SW 1271 (cell line): ENCODE data around the gene GJA3.

Source experiments
- DNase-seq, 2 experiments: peaks; one replicate each; lab custom pipeline; 2025; lab: John Stamatoyannopoulos, UW

The GJA3 gene

GRCh38 chr13:20150561-20150960 is 10.3 kb downstream of the GJA3 start:
- DNase-seq: no peak

- DNase-seq: no peak
These were observed 11.1 kb downstream of the GJA3 start for GRCh38 chr13:20149762-20150161.

- no peak for DNase-seq
These were observed 12.2 kb downstream of the GJA3 start for GRCh38 chr13:20148501-20149183.

GRCh38 chr13:20146381-20146780 is 14.5 kb downstream of the GJA3 start:
- no peak for DNase-seq

GRCh38 chr13:20145521-20145920 is 15.3 kb downstream of the GJA3 start:
- DNase-seq: no peak

GRCh38 chr13:20144141-20144850 is 16.6 kb downstream of the GJA3 start:
- no peak for DNase-seq

- no peak for DNase-seq
These were observed 17.8 kb downstream of the GJA3 start for GRCh38 chr13:20142927-20143480.

GRCh38 chr13:20142023-20142926 is 18.6 kb downstream of the GJA3 start:
- no peak for DNase-seq

- DNase-seq: no peak
These were observed 19.4 kb downstream of the GJA3 start for GRCh38 chr13:20141238-20142022.

GRCh38 chr13:20140487-20140886 is 20.4 kb downstream of the GJA3 start:
- DNase-seq: no peak

- no peak for DNase-seq
These were observed 23.0 kb downstream of the GJA3 start for GRCh38 chr13:20137875-20138274.

- DNase-seq: no peak
These were observed 23.8 kb downstream of the GJA3 start for GRCh38 chr13:20136781-20137703.

GRCh38 chr13:20134732-20135131 is 26.1 kb downstream of the GJA3 start:
- DNase-seq: no peak

- DNase-seq: no peak
These were observed 28.7 kb downstream of the GJA3 start for GRCh38 chr13:20132052-20132634.

GRCh38 chr13:20131057-20131832 is 29.6 kb downstream of the GJA3 start:
- no peak for DNase-seq

- no peak for DNase-seq
These were observed 30.2 kb downstream of the GJA3 start for GRCh38 chr13:20130652-20131051.

GRCh38 chr13:20130012-20130411 is 30.8 kb downstream of the GJA3 start:
- DNase-seq: no peak

- no peak for DNase-seq
These were observed 31.8 kb downstream of the GJA3 start for GRCh38 chr13:20129076-20129475.

GRCh38 chr13:20128459-20128931 is 32.4 kb downstream of the GJA3 start:
- DNase-seq: no peak
